ENCODE results near the gene METAP2. TPM values are rescaled to one million over a fixed set of nuclear protein-coding genes. Genes with fewer than 3 reads are reported as not detected.

Gene METAP2
- total RNA-seq, result 48.9 and 62.2 TPM in 2 replicates

GRCh38 chr12:95473884-95474659 lies at the start of gene METAP2:
METAP2 (plus strand) TSS chr12:95474152; CDS start chr12:95474180, 28 bp downstream.
- Histone ChIP-seq H3K36me3 (ENCODE audit: control insufficient read depth, insufficient read depth, low read length) (no peaks in the 10 kb centered on the region), H3K4me3 (ENCODE audit: low read depth, low read length) (peak within 1 kb of the TSS; percentile 72), H3K27me3 (ENCODE audit: control insufficient read depth, insufficient read depth, low read length) (no peaks in the 10 kb centered on the region)
- DNase-seq (ENCODE audit: low read depth), result peak; percentile 86
- TF ChIP-seq CTCF (IDR thresholded peaks at IDR 0.05; ENCODE audit: insufficient read depth, low read length, poor library complexity, severe bottlenecking), result no peak

GRCh38 chr12:95424271-95424994 lies 49.5 kb upstream of the METAP2 start:
- no peak for DNase-seq (ENCODE audit: low read depth)
- no peaks in the 10 kb centered on the region for H3K27me3 ChIP-seq (ENCODE audit: control insufficient read depth, insufficient read depth, low read length)
- H3K36me3 ChIP-seq (ENCODE audit: control insufficient read depth, insufficient read depth, low read length), result no peaks in the 10 kb centered on the region
- TF ChIP-seq CTCF (IDR thresholded peaks at IDR 0.05; ENCODE audit: insufficient read depth, low read length, poor library complexity, severe bottlenecking), result no peak
- no peak overlapping the region for H3K4me3 ChIP-seq (ENCODE audit: low read depth, low read length)

- H3K36me3 ChIP-seq (ENCODE audit: control insufficient read depth, insufficient read depth, low read length), result no peaks in the 10 kb centered on the region
- no peaks in the 10 kb centered on the region for H3K27me3 ChIP-seq (ENCODE audit: control insufficient read depth, insufficient read depth, low read length)
- no peak for DNase-seq (ENCODE audit: low read depth)
- no peak for TF ChIP-seq CTCF (IDR thresholded peaks at IDR 0.05; ENCODE audit: insufficient read depth, low read length, poor library complexity, severe bottlenecking)
- H3K4me3 ChIP-seq (ENCODE audit: low read depth, low read length), result no peak overlapping the region
Measured at GRCh38 chr12:95429172-95429510, 44.8 kb upstream of the METAP2 start.

GRCh38 chr12:95431120-95431519 lies 42.8 kb upstream of the METAP2 start:
- no peak for TF ChIP-seq CTCF (IDR thresholded peaks at IDR 0.05; ENCODE audit: insufficient read depth, low read length, poor library complexity, severe bottlenecking)
- Histone ChIP-seq H3K27me3 (ENCODE audit: control insufficient read depth, insufficient read depth, low read length) (no peaks in the 10 kb centered on the region), H3K36me3 (ENCODE audit: control insufficient read depth, insufficient read depth, low read length) (no peaks in the 10 kb centered on the region), H3K4me3 (ENCODE audit: low read depth, low read length) (no peak overlapping the region)
- no peak for DNase-seq (ENCODE audit: low read depth)

GRCh38 chr12:95435355-95435754 lies 38.6 kb upstream of the METAP2 start:
- Histone ChIP-seq H3K27me3 (ENCODE audit: control insufficient read depth, insufficient read depth, low read length) (no peaks in the 10 kb centered on the region), H3K4me3 (ENCODE audit: low read depth, low read length) (no peak overlapping the region), H3K36me3 (ENCODE audit: control insufficient read depth, insufficient read depth, low read length) (no peaks in the 10 kb centered on the region)
- no peak for DNase-seq (ENCODE audit: low read depth)
- TF ChIP-seq CTCF (IDR thresholded peaks at IDR 0.05; ENCODE audit: insufficient read depth, low read length, poor library complexity, severe bottlenecking), result no peak
